BLaER1 treated with 17β-estradiol and CSF1 and Interleukin-3, amounts not matched to agents 10 nM and 100 nM (cell line): ENCODE measurements around the gene IVD.
"Not testable (repeated sequence)": the region's sequence is repeated elsewhere in the genome, so short reads cannot be mapped to it uniquely, and the experiment has no call there.

Source experiments
- H3K27ac ChIP-seq, 11 experiments: shearing (Covaris generic); formaldehyde crosslinking; 2 replicates each; pipeline ENCODE4 v1.8.1; 2022
- H3K27me3 ChIP-seq, 11 experiments: shearing (Covaris generic); formaldehyde crosslinking; 2 replicates each; pipeline ENCODE4 v1.8.1; 2022
- H3K36me3 ChIP-seq, 11 experiments: shearing (Covaris generic); formaldehyde crosslinking; 2 replicates each; pipeline ENCODE4 v1.8.1; 2022
- H3K4me1 ChIP-seq, 10 experiments: shearing (Covaris generic); formaldehyde crosslinking; 2 replicates each; pipeline ENCODE4 v1.8.1; 2022
- H3K4me2 ChIP-seq, 11 experiments: shearing (Covaris generic); formaldehyde crosslinking; 2 replicates each; pipeline ENCODE4 v1.8.1; 2022
- H3K4me3 ChIP-seq, 10 experiments: shearing (Covaris generic); formaldehyde crosslinking; 2 replicates each; pipeline ENCODE4 v1.8.1; 2022
- H3K9ac ChIP-seq, 11 experiments: shearing (Covaris generic); formaldehyde crosslinking; 2 replicates each; pipeline ENCODE4 v1.8.1; 2022
- H3K9me3 ChIP-seq, 11 experiments: shearing (Covaris generic); formaldehyde crosslinking; replicated peaks in 1 of 11; 2 replicates each; pipeline ENCODE4 v1.8.1; 2022
- H4K20me1 ChIP-seq, 11 experiments: shearing (Covaris generic); formaldehyde crosslinking; 2 replicates each; pipeline ENCODE4 v1.8.1; 2022
- Cebpa-rat ChIP-seq, 11 experiments: shearing (Covaris generic); IDR thresholded peaks; 2 replicates each; pipeline ENCODE4 v1.8.1; 2022

Gene IVD

DNA sequence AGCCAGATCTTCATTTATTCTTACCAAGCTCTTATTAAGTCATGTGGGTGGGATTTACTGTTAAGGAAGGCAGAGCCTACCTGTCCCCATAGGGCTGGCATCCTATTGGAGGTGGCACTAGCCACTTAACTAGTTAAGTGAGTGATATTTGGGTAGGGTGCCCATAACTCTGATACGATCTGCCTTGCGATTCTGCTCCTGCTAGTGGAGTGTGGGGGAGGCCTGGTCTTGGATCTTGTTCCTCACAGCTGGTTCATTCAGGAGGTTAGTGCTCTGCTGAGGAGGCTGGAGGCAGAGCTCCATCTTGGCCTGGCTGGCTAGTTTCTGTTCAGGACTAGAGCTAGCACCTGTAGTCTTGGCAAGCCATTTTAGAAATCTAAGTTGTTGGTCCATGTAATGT is 44.5 kb downstream of the IVD start:
- peaks cover 0 to 21% (median 0%) of the 10 kb centered on the region in 11 experiments; a peak in 5 of 22 replicates for H3K36me3 ChIP-seq
- peaks cover 50 to 66% (median 56%) of the 10 kb centered on the region in 10 experiments for H3K4me1 ChIP-seq
- H3K9ac ChIP-seq = no peak overlapping the region
- peaks cover 94 to 100% (median 100%) of the 10 kb centered on the region in 11 experiments for H4K20me1 ChIP-seq
- no peak overlapping the region for H3K4me3 ChIP-seq
- H3K27ac ChIP-seq = no peak overlapping the region
- no peak for TF ChIP-seq Cebpa-rat (IDR thresholded peaks at IDR 0.05)
- peak overlapping the region in 7 of 11 experiments; percentile 4 to 97 (median 30); a peak in 6 of 22 replicates for H3K4me2 ChIP-seq
- no peaks in the 10 kb centered on the region for H3K27me3 ChIP-seq
- H3K9me3 ChIP-seq = no peaks in the 10 kb centered on the region

DNA sequence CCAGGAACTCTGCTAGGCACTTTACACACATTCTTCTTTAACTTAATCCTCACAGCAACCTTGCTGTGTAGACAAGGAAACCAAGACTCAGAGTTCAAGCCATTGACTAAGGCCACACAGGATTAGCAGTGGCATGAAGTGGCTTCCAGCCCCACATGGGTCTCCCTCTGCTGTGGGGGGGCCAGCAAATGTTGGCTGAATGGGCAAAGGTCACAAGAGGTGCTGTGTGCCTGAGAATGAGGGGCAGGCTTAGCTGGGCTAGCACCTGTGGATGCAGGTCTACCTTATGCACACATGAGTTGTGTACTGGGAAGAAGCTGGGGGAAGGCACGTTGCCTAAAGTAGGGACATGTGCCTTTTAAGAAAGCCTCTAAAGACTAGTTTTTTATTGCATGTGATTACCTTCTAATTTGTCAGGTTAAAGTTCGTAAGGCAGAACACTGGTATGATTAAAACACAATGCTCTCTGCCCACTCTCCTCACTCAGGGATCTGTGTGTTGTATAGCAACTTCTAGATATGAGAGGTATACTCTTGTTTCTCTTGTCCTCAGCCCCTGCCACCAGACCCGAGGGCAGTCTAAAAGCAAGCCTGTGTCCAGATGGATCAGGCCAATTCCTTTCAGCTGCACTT is 46.0 kb downstream of the IVD start:
- Histone ChIP-seq H4K20me1 (peaks cover 94 to 100% (median 100%) of the 10 kb centered on the region in 11 experiments), H3K27ac (peak overlapping the region in 4 of 11 experiments; percentile 7 to 44 (median 32); a peak in 6 of 22 replicates), H3K9me3 (no peaks in the 10 kb centered on the region), H3K9ac (peak overlapping the region in 5 of 11 experiments; percentile 5 to 45 (median 31); a peak in 10 of 22 replicates), H3K36me3 (peaks cover 0 to 7% (median 0%) of the 10 kb centered on the region in 11 experiments; a peak in 1 of 22 replicates), H3K27me3 (no peaks in the 10 kb centered on the region), H3K4me3 (no peak overlapping the region), H3K4me2 (peak overlapping the region; percentile 67 to 97 (median 87)), H3K4me1 (peaks cover 65 to 74% (median 70%) of the 10 kb centered on the region in 10 experiments)
- no peak for TF ChIP-seq Cebpa-rat (IDR thresholded peaks at IDR 0.05)

GRCh38 chr15:40452296-40453090 is 46.9 kb downstream of the IVD start:
- Histone ChIP-seq H3K27ac (peak overlapping the region in 4 of 11 experiments; percentile 7 to 44 (median 32); a peak in 7 of 22 replicates), H3K9ac (peak overlapping the region in 8 of 11 experiments; percentile 5 to 45 (median 24); a peak in 13 of 22 replicates), H3K4me1 (peaks cover 74 to 82% (median 78%) of the 10 kb centered on the region in 10 experiments), H3K27me3 (no peaks in the 10 kb centered on the region), H3K4me2 (peak overlapping the region; percentile 67 to 97 (median 87)), H4K20me1 (peaks cover 94 to 100% (median 100%) of the 10 kb centered on the region in 11 experiments), H3K4me3 (no peak overlapping the region), H3K36me3 (peaks cover 0 to 6% (median 0%) of the 10 kb centered on the region in 11 experiments; a peak in 2 of 22 replicates), H3K9me3 (no peaks in the 10 kb centered on the region)
- TF ChIP-seq Cebpa-rat (IDR thresholded peaks at IDR 0.05) = no peak

- Histone ChIP-seq H3K27ac (peak overlapping the region in 10 of 11 experiments; percentile 30 to 75 (median 56); a peak in 19 of 22 replicates), H3K4me3 (peak overlapping the region in 1 of 10 experiments; percentile 39; a peak in 3 of 20 replicates), H4K20me1 (peaks cover 94 to 100% (median 100%) of the 10 kb centered on the region in 11 experiments), H3K9ac (peak overlapping the region in 10 of 11 experiments; percentile 6 to 65 (median 38); a peak in 12 of 22 replicates), H3K36me3 (peaks cover 9 to 20% (median 11%) of the 10 kb centered on the region in 11 experiments; a peak in 21 of 22 replicates), H3K4me1 (peaks cover 77 to 90% (median 80%) of the 10 kb centered on the region in 10 experiments), H3K4me2 (peak overlapping the region; percentile 67 to 97 (median 87))
- not testable (repeated sequence) for H3K27me3 ChIP-seq, H3K9me3 ChIP-seq
These were observed 48.3 kb downstream of the IVD start for GRCh38 chr15:40453941-40454340.

DNA sequence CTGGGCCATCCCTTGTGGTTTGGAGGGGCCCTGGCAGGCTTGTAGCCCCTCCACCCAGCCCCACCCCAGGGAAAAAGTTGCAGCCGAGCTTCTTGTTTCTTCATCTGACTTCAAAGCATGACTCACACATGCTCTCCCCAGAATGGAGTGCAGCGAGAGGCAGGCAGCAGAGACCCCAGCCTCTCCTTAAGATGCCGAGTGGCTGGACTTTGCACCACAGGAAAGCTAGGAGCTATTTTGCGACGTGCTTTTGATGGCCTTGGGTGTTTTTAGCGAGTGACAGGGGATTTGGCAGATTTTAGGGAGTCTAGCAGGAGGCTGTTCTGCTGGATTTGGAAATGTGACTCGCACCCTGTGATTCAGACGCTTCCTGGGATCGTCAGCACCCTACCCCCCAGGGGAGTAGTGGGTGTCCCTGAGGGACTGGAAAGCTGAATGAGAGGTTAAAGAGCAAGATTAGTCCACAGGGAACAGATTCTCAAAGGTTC is 49.4 kb downstream of the IVD start:
- Histone ChIP-seq H3K9ac (peak overlapping the region; percentile 26 to 65 (median 43); a peak in 21 of 22 replicates), H3K4me1 (peaks cover 73 to 83% (median 78%) of the 10 kb centered on the region in 10 experiments), H3K4me2 (peak overlapping the region; percentile 67 to 97 (median 87)), H3K36me3 (peaks cover 19 to 25% (median 21%) of the 10 kb centered on the region in 11 experiments), H3K27ac (peak overlapping the region in 10 of 11 experiments; percentile 30 to 75 (median 56); a peak in 18 of 22 replicates), H3K4me3 (peak overlapping the region in 3 of 10 experiments; percentile 4 to 40 (median 39); a peak in 4 of 20 replicates), H3K27me3 (no peaks in the 10 kb centered on the region), H4K20me1 (peaks cover 94 to 100% (median 100%) of the 10 kb centered on the region in 11 experiments), H3K9me3 (no peaks in the 10 kb centered on the region)
- TF ChIP-seq Cebpa-rat (IDR thresholded peaks at IDR 0.05) = no peak

- no peak overlapping the region for H3K4me3 ChIP-seq
- H4K20me1 ChIP-seq = peaks cover 94 to 100% (median 100%) of the 10 kb centered on the region in 11 experiments
- H3K4me1 ChIP-seq = peaks cover 61 to 71% (median 65%) of the 10 kb centered on the region in 10 experiments
- peaks cover 31 to 39% (median 35%) of the 10 kb centered on the region in 11 experiments for H3K36me3 ChIP-seq
- H3K27ac ChIP-seq = peak overlapping the region in 5 of 11 experiments; percentile 4 to 48 (median 36); a peak in 5 of 22 replicates
- no peak for TF ChIP-seq Cebpa-rat (IDR thresholded peaks at IDR 0.05)
- no peaks in the 10 kb centered on the region for H3K27me3 ChIP-seq
- H3K4me2 ChIP-seq = peak overlapping the region; percentile 9 to 97 (median 87); a peak in 16 of 22 replicates
- peak overlapping the region in 3 of 11 experiments; percentile 27 to 71 (median 49); a peak in 5 of 22 replicates for H3K9ac ChIP-seq
- no peaks in the 10 kb centered on the region for H3K9me3 ChIP-seq
These were observed 50.7 kb downstream of the IVD start for GRCh38 chr15:40456299-40456712.

DNA sequence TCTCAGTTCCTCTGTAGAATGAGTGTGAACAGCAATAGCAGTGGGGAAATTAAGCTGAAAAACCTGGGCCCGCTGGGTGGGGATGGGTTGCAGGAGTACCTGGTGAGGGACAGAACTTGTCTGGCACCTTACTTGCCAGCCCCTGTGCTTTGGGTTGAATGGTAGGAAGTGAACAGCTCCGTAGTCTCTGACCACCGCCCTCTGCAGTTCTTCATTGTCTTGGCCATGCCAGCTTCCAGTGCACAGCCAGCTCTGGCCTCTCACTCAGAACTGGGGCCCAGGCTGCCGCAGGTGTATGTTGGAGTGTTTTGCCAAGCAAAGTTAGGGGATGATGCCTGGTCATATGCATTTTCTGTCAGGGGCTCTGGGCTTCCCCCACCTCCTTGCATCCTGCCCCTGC is 51.1 kb downstream of the IVD start:
- no peak for TF ChIP-seq Cebpa-rat (IDR thresholded peaks at IDR 0.05)
- peaks cover 57 to 66% (median 61%) of the 10 kb centered on the region in 10 experiments for H3K4me1 ChIP-seq
- peaks cover 35 to 43% (median 39%) of the 10 kb centered on the region in 11 experiments for H3K36me3 ChIP-seq
- no peaks in the 10 kb centered on the region for H3K9me3 ChIP-seq
- H3K9ac ChIP-seq = peak overlapping the region in 3 of 11 experiments; percentile 27 to 71 (median 49); a peak in 4 of 22 replicates
- peaks cover 92 to 100% (median 100%) of the 10 kb centered on the region in 11 experiments for H4K20me1 ChIP-seq
- H3K4me2 ChIP-seq = peak overlapping the region in 10 of 11 experiments; percentile 5 to 97 (median 84); a peak in 14 of 22 replicates
- no peaks in the 10 kb centered on the region for H3K27me3 ChIP-seq
- H3K27ac ChIP-seq = peak overlapping the region in 5 of 11 experiments; percentile 4 to 48 (median 36); a peak in 5 of 22 replicates
- no peak overlapping the region for H3K4me3 ChIP-seq
